GM12892 (cell line): ENCODE measurements around the gene NAA35.
"Not testable (repeated sequence)": the region's sequence is repeated elsewhere in the genome, so short reads cannot be mapped to it uniquely, and the experiment has no call there.

Source experiments
- DNase-seq: peaks from one replicate; pipeline ENCODE4 v3.0.0; 2011; ENCODE audit not compliant: insufficient read length
- FAIRE-seq: peaks from 2 replicates; lab custom pipeline; 2011; peaks lifted over from hg19 to GRCh38; lab: Jason Lieb, UNC
- POLR2A ChIP-seq: IDR thresholded peaks from 2 replicates; pipeline ENCODE4 v1.6.1; 2011; ENCODE audit warnings: low read depth, low read length, control low read depth
- POLR2AphosphoS5 ChIP-seq: IDR thresholded peaks from 2 replicates; pipeline ENCODE4 v1.6.1; 2011; ENCODE audit warnings: low read depth, low read length, control low read depth
- TAF1 ChIP-seq: IDR thresholded peaks from 2 replicates; pipeline ENCODE4 v1.6.1; 2011; ENCODE audit warnings: low read depth, mild to moderate bottlenecking, control low read depth, low read length, borderline replicate concordance

Gene NAA35

GRCh38 chr9:86041311-86041741, 100.4 kb downstream of the NAA35 start:
- DNase-seq (no peak), FAIRE-seq (no peak)
- TF ChIP-seq POLR2AphosphoS5 (no peak), POLR2A (no peak), TAF1 (no peak)

- TF ChIP-seq POLR2AphosphoS5 (no peak), TAF1 (no peak), POLR2A (no peak)
- FAIRE-seq: no peak
Measured at GRCh38 chr9:86042199-86042978, 101.4 kb downstream of the NAA35 start.

GRCh38 chr9:86043586-86043985, 102.6 kb downstream of the NAA35 start:
- FAIRE-seq (no peak), DNase-seq (no peak)
- TF ChIP-seq POLR2A (no peak), POLR2AphosphoS5 (no peak), TAF1 (no peak)

More at GRCh38 chr9:86042199-86042978, 101.4 kb downstream of the NAA35 start:
- DNase-seq: no peak

GRCh38 chr9:86043999-86044398, 103.1 kb downstream of the NAA35 start:
- DNase-seq (no peak), FAIRE-seq (no peak)
- TF ChIP-seq TAF1 (no peak), POLR2AphosphoS5 (no peak), POLR2A (no peak)

- DNase-seq (no peak), FAIRE-seq (no peak)
- TF ChIP-seq POLR2A: no peak
Measured at GRCh38 chr9:86045654-86046053, 104.7 kb downstream of the NAA35 start.

- DNase-seq (no peak), FAIRE-seq (no peak)
- TF ChIP-seq POLR2AphosphoS5: no peak
- TF ChIP-seq POLR2A: no peak
- no peak for TF ChIP-seq TAF1
Measured at GRCh38 chr9:86046071-86046636, 105.2 kb downstream of the NAA35 start.

GRCh38 chr9:86046930-86047341, 106.0 kb downstream of the NAA35 start:
- DNase-seq: no peak
- no peak for TF ChIP-seq TAF1

GRCh38 chr9:86047361-86047760, 106.4 kb downstream of the NAA35 start:
- FAIRE-seq (no peak), DNase-seq (no peak)
- TF ChIP-seq POLR2AphosphoS5 (no peak), POLR2A (no peak), TAF1 (no peak)

More at GRCh38 chr9:86046930-86047341, 106.0 kb downstream of the NAA35 start:
- no peak for FAIRE-seq

- not testable (repeated sequence) for FAIRE-seq, DNase-seq
Measured at GRCh38 chr9:86048018-86048742, 107.2 kb downstream of the NAA35 start.

GRCh38 chr9:86052556-86053468, 111.9 kb downstream of the NAA35 start:
- FAIRE-seq: peak; percentile 90
- DNase-seq: no peak
- TF ChIP-seq POLR2A (no peak), POLR2AphosphoS5 (no peak), TAF1 (no peak)

GRCh38 chr9:86054695-86055094, 113.7 kb downstream of the NAA35 start:
- no peak for FAIRE-seq
- TF ChIP-seq POLR2A (no peak), TAF1 (no peak), POLR2AphosphoS5 (no peak)

GRCh38 chr9:86057491-86057890, 116.5 kb downstream of the NAA35 start:
- no peak for TF ChIP-seq POLR2A
- DNase-seq: no peak
- FAIRE-seq: no peak

More at GRCh38 chr9:86054695-86055094, 113.7 kb downstream of the NAA35 start:
- no peak for DNase-seq
